B cell (primary cell): Measurements from ENCODE around the gene STRIP1.

Experiments
- EZH2 ChIP-seq: IDR thresholded peaks from 2 replicates; pipeline ENCODE4 v1.6.1; 2012; ENCODE audit warnings: borderline replicate concordance, low read depth, mild to moderate bottlenecking, moderate library complexity, low read length; ENCODE audit not compliant: insufficient read depth, poor library complexity, severe bottlenecking
- TF ChIP-seq, protein P1 (sequence below): fragments of 200-600 bp; IDR thresholded peaks from one replicate; pipeline ENCODE4 v1.8.0; 2022; ENCODE audit warnings: antibody characterized with exemption, mild to moderate bottlenecking

DNA sequence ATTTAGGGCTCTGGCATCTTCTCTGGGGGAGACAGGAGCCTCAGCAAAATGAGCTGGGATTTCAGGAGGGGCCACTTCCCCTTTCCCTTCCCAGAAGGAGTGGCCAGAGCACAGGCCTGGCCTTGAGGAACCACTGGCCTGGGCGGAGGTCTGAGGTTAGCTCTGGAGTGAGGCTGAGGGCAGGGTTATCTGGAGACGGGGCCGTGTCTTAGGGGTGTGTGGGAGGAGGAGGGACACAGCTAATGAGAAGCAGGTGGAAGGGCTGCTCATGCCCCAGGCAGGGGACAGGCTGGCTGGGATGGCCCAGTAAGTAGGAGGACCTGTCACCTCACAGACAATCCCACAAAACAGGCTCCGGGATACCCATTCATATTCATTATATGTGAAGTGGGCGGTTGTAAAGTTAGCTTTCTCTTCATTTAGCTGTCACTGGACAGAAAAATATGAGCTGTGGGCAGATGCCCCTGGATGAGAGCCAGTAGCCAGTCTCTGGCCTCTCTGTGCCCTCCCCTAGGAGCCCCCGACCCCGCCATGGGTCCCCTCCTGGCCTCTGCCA, 23.6 kb downstream of the STRIP1 start:
- TF ChIP-seq, protein P1, sequence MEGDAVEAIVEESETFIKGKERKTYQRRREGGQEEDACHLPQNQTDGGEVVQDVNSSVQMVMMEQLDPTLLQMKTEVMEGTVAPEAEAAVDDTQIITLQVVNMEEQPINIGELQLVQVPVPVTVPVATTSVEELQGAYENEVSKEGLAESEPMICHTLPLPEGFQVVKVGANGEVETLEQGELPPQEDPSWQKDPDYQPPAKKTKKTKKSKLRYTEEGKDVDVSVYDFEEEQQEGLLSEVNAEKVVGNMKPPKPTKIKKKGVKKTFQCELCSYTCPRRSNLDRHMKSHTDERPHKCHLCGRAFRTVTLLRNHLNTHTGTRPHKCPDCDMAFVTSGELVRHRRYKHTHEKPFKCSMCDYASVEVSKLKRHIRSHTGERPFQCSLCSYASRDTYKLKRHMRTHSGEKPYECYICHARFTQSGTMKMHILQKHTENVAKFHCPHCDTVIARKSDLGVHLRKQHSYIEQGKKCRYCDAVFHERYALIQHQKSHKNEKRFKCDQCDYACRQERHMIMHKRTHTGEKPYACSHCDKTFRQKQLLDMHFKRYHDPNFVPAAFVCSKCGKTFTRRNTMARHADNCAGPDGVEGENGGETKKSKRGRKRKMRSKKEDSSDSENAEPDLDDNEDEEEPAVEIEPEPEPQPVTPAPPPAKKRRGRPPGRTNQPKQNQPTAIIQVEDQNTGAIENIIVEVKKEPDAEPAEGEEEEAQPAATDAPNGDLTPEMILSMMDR = no peak
- TF ChIP-seq EZH2 = no peak
